PC-9 (cell line): ENCODE measurements around the gene ARMC6.

Source experiments
- CTCF ChIP-seq: fragments of 200-600 bp; sonication (generic); conservative IDR thresholded peaks from 2 replicates; pipeline ENCODE4 v1.6.1; 2017; ENCODE audit warnings: mixed run types, antibody characterized with exemption, mild to moderate bottlenecking, moderate library complexity
- EZH2 ChIP-seq: fragments of 200-600 bp; sonication (generic); IDR thresholded peaks from 2 replicates; pipeline ENCODE4 v1.8.0; 2017; ENCODE audit warnings: antibody characterized with exemption, low read depth

DNA sequence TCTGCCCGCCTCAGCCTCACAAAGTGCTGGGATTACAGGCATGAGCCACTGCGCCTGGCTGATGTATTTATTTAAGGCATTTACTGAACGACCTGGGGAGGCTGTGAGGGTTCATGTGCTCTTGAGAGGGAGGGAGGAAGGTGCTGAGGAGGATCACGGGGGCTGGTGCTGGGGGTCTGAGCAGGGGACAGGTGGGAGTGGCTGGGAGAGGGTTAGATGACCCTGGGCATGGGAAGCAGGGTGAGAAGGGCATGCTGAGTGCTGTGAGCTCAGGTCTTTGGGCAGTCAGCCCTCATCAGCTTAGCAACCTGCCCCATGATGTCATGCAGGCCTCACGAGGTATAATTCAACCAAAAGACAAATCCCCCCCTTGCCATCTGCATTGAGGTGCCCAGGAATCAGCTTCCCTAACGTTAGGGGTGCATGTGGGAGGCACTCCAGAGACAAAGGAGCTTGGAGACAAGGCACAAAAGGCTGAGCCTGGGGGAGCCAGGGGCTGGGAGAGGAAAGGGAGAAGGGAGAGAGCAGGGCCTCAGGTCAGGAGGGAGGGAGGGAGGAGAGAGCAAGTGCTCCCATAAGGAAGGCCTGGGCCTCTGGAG lies 36.5 kb upstream of the ARMC6 start:
- TF ChIP-seq EZH2 (no peak), CTCF (no peak)
